Progenitor cell of endocrine pancreas (in vitro differentiated cells): Measurements from ENCODE around the gene ORC6. TPM values are rescaled to one million over a fixed set of nuclear protein-coding genes. Genes with fewer than 3 reads are reported as not detected.

ENCODE experiments used
- DNase-seq: peaks from one replicate; pipeline ENCODE4 v3.0.0; 2021; ENCODE audit warnings: low spot score; ENCODE audit not compliant: unreplicated experiment
- H3K27ac Mint-ChIP-seq: 2 replicates; pipeline ENCODE4 v1.8.0; 2021; ENCODE audit warnings: mild to moderate bottlenecking, moderate library complexity, mixed read lengths
- H3K27me3 Mint-ChIP-seq: 2 replicates; pipeline ENCODE4 v1.8.0; 2021; ENCODE audit warnings: mixed read lengths
- H3K36me3 Mint-ChIP-seq: 2 replicates; pipeline ENCODE4 v1.8.0; 2022; ENCODE audit warnings: mixed read lengths; ENCODE audit not compliant: insufficient read depth
- H3K4me1 Mint-ChIP-seq: 2 replicates; pipeline ENCODE4 v1.8.0; 2021; ENCODE audit warnings: low read depth, mixed read lengths
- H3K4me3 Mint-ChIP-seq: 2 replicates; pipeline ENCODE4 v1.8.0; 2021; ENCODE audit warnings: low read depth, mild to moderate bottlenecking, moderate library complexity, mixed read lengths
- H3K9me3 Mint-ChIP-seq: 2 replicates; pipeline ENCODE4 v1.8.0; 2021; ENCODE audit warnings: low read depth, mixed read lengths
- total RNA-seq: library from RNA; stranded (reverse); gene quantifications from 2 replicates; pipeline ENCODE4 v1.2.1, GENCODE V29; 2021
- TF ChIP-seq, protein P1 (sequence below): fragments of 200-600 bp; sonication (generic); IDR thresholded peaks from one replicate; pipeline ENCODE4 v1.5.0; 2021; ENCODE audit warnings: antibody characterized with exemption, mild to moderate bottlenecking; ENCODE audit not compliant: unreplicated experiment

ORC6 gene
- total RNA-seq, 1 donor from 2014 or later = 41.7 TPM

DNA sequence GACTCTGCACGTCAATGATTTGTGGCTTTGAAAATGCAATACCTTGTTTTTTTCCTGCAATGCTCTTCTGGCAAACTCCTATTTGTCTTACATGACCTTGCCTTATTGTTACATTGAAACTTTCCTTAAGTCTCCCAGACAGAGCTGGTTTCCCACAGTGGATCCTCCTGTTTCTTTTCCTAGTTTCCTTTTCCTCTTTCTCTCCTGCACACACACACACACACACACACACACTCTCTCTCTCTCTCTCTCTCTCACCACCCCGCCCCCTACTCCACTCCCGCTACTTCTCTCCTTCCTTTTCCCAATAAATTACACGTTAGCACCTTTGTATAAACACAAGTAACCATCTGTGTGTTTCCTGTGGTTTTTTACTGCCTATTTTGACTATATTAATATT is 2.3 kb downstream of the ORC6 start:
- Mint-ChIP-seq H3K27ac (no peak overlapping the region), H3K27me3 (no peaks in the 10 kb centered on the region), H3K36me3 (peaks cover 18% of the 10 kb centered on the region), H3K4me1 (peaks cover 31% of the 10 kb centered on the region), H3K9me3 (no peaks in the 10 kb centered on the region), H3K4me3 (no peak overlapping the region)
- TF ChIP-seq, protein P1, sequence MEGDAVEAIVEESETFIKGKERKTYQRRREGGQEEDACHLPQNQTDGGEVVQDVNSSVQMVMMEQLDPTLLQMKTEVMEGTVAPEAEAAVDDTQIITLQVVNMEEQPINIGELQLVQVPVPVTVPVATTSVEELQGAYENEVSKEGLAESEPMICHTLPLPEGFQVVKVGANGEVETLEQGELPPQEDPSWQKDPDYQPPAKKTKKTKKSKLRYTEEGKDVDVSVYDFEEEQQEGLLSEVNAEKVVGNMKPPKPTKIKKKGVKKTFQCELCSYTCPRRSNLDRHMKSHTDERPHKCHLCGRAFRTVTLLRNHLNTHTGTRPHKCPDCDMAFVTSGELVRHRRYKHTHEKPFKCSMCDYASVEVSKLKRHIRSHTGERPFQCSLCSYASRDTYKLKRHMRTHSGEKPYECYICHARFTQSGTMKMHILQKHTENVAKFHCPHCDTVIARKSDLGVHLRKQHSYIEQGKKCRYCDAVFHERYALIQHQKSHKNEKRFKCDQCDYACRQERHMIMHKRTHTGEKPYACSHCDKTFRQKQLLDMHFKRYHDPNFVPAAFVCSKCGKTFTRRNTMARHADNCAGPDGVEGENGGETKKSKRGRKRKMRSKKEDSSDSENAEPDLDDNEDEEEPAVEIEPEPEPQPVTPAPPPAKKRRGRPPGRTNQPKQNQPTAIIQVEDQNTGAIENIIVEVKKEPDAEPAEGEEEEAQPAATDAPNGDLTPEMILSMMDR = no peak
- no peak for DNase-seq

DNA sequence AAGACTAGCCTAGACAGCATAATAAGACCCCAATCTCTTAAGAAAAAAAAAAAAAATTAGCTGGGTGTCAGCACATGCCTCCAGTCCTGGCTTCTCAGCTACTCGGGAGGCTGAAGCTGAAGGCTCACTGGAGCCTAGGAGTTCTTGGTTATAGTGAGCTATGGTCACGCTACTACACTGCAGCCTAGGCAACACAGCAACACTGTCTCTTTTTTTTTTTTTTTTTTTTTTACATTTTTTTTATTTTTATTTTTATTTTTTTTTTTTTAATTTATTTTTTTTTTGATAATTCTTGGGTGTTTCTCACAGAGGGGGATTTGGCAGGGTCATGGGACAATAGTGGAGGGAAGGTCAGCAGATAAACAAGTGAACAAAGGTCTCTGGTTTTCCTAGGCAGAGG is 4.1 kb downstream of the ORC6 start:
- Mint-ChIP-seq H3K4me3 (no peak overlapping the region), H3K4me1 (peaks cover 15% of the 10 kb centered on the region), H3K9me3 (no peaks in the 10 kb centered on the region), H3K36me3 (peaks cover 21% of the 10 kb centered on the region), H3K27ac (no peak overlapping the region), H3K27me3 (no peaks in the 10 kb centered on the region)
- no peak for DNase-seq
- TF ChIP-seq, protein P1 = no peak

DNA sequence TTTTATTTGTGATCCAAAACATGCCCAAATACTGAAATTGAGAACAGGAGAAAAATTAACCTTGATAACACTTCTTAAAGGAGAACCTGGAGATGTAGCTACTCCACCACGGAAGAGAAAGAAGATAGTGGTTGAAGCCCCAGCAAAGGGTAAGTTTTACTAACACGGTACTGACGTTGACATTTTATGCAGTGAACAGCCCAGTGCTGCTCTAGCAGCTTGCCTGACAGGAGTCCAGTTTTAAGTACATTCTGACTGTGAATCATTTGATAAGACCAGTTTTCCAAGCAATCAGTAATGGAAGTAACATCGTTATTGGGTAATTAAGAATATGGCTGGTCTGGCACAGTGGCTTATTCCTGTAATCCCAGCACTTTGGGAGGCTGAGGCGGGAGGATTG is 6.5 kb downstream of the ORC6 start:
- H3K36me3 Mint-ChIP-seq = peaks cover 24% of the 10 kb centered on the region
- no peak overlapping the region for H3K4me3 Mint-ChIP-seq
- H3K27ac Mint-ChIP-seq = no peak overlapping the region

DNA sequence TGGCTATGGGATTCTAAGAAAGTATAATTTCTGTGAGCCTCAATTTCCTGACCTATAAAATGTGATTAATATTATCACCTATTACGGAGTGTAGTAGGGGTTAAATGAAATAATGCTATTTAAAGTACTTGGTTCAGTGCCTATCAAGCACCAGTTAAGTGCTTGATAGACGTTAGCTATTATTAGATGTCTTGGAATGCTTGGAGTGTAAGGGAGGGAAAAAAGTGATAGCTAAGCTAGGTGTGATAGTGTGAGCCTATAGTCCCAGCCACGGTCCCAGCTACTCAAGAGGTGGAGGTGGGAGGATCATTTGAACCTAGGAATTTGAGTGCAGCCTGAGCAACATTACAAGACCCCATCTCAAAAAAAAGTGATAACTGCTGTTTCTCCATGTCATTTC is 7.5 kb downstream of the ORC6 start:
- Mint-ChIP-seq H3K36me3 (peaks cover 24% of the 10 kb centered on the region), H3K9me3 (no peaks in the 10 kb centered on the region), H3K4me3 (no peak overlapping the region), H3K27ac (no peak overlapping the region), H3K27me3 (no peaks in the 10 kb centered on the region), H3K4me1 (peaks cover 1% of the 10 kb centered on the region)
- no peak for DNase-seq
- TF ChIP-seq, protein P1 = no peak

More for the DNA sequence above, 6.5 kb downstream of the ORC6 start:
- no peaks in the 10 kb centered on the region for H3K27me3 Mint-ChIP-seq
- no peak for DNase-seq
- H3K4me1 Mint-ChIP-seq = peaks cover 11% of the 10 kb centered on the region
- TF ChIP-seq, protein P1 = no peak
- H3K9me3 Mint-ChIP-seq = no peaks in the 10 kb centered on the region

DNA sequence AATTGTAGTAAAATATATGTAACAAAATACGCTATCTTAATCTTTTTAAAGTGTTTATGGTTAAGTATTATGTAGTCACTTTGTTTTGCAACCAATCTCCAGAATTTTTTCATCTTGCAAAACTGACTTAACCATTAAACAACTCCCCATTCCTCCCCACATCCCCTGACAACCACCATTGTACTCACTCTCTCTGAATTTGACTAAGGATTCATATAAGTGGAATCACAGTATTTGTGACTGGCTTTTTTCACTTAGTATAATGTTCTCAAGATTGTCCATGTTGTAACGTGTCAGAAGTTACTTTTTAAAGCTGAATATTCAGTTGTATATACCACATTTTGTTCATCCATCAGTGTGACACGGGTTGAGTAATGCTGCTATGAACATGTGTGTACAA is 10.6 kb downstream of the ORC6 start:
- TF ChIP-seq, protein P1 = no peak
- Mint-ChIP-seq H3K36me3 (peaks cover 15% of the 10 kb centered on the region), H3K9me3 (no peaks in the 10 kb centered on the region), H3K27ac (no peak overlapping the region), H3K27me3 (no peaks in the 10 kb centered on the region), H3K4me3 (no peak overlapping the region), H3K4me1 (no peaks in the 10 kb centered on the region)
- DNase-seq = no peak
